HFFc6 (cell line): Measurements from ENCODE around the gene RAD51B. TPM values are rescaled to one million over a fixed set of nuclear protein-coding genes. Genes with fewer than 3 reads are reported as not detected.

ENCODE experiments used
- DNase-seq: peaks from one replicate; pipeline ENCODE4 v3.0.0-alpha.2; 2018
- H3K27ac Mint-ChIP-seq: 2 replicates; pipeline ENCODE4 v1.8.0; 2020; ENCODE audit warnings: mild to moderate bottlenecking, mixed read lengths
- H3K27me3 Mint-ChIP-seq: 2 replicates; pipeline ENCODE4 v1.8.0; 2021; ENCODE audit warnings: mild to moderate bottlenecking, moderate library complexity, mixed read lengths; ENCODE audit not compliant: insufficient read depth
- H3K36me3 Mint-ChIP-seq: 2 replicates; pipeline ENCODE4 v1.8.0; 2021; ENCODE audit warnings: low read depth, mixed read lengths
- H3K4me1 Mint-ChIP-seq: 2 replicates; pipeline ENCODE4 v1.8.0; 2020; ENCODE audit warnings: low read depth, mixed read lengths
- H3K4me3 Mint-ChIP-seq: 2 replicates; pipeline ENCODE4 v1.8.0; 2020; ENCODE audit warnings: mild to moderate bottlenecking, moderate library complexity, mixed read lengths
- H3K9me3 Mint-ChIP-seq: 2 replicates; pipeline ENCODE4 v1.8.0; 2020; ENCODE audit warnings: mild to moderate bottlenecking, mixed read lengths
- CTCF ChIP-seq: fragments of 200-600 bp; sonication (generic); IDR thresholded peaks from 2 replicates; pipeline ENCODE4 v1.5.0; 2021; ENCODE audit warnings: antibody characterized with exemption, mild to moderate bottlenecking
- total RNA-seq, 6 experiments: library from RNA; stranded (reverse); fragmentation: NEBNext Ultra II Directional; extraction: Animal tissue kit (Norgen Biotek cat#: 25700); gene quantifications; 2 replicates in 1 of 6; 3 replicates in 5 of 6; pipeline ENCODE4 v1.2.3, GENCODE V29; 2021

The RAD51B gene
- total RNA-seq, 6 experiments from 2014 or later, result 7.1 to 12.4 (median 9.6) TPM

- TF ChIP-seq CTCF, result no peak
- H3K4me1 Mint-ChIP-seq, result peaks cover 12% of the 10 kb centered on the region; the same call in 1 of the 2 replicates
- no peak overlapping the region for H3K27ac Mint-ChIP-seq
- H3K4me3 Mint-ChIP-seq, result no peak overlapping the region
- H3K36me3 Mint-ChIP-seq, result no peaks in the 10 kb centered on the region
- H3K27me3 Mint-ChIP-seq, result peaks cover 3% of the 10 kb centered on the region
- no peak for DNase-seq
- no peaks in the 10 kb centered on the region for H3K9me3 Mint-ChIP-seq
Observed at GRCh38 chr14:68755016-68755353, 935.4 kb downstream of the RAD51B start.

- Mint-ChIP-seq H3K4me1 (peaks cover 12% of the 10 kb centered on the region; the same call in 1 of the 2 replicates), H3K27me3 (peaks cover 3% of the 10 kb centered on the region), H3K9me3 (no peaks in the 10 kb centered on the region), H3K27ac (no peak overlapping the region), H3K4me3 (no peak overlapping the region), H3K36me3 (no peaks in the 10 kb centered on the region)
- no peak for DNase-seq
- TF ChIP-seq CTCF, result no peak
Observed at GRCh38 chr14:68756000-68756481, 936.5 kb downstream of the RAD51B start.

GRCh38 chr14:68756734-68757133, 937.2 kb downstream of the RAD51B start:
- H3K4me1 Mint-ChIP-seq, result peaks cover 12% of the 10 kb centered on the region; the same call in 1 of the 2 replicates
- no peak for DNase-seq
- no peaks in the 10 kb centered on the region for H3K9me3 Mint-ChIP-seq
- no peak overlapping the region for H3K4me3 Mint-ChIP-seq
- no peak overlapping the region for H3K27ac Mint-ChIP-seq
- H3K27me3 Mint-ChIP-seq, result peaks cover 3% of the 10 kb centered on the region
- TF ChIP-seq CTCF, result no peak
- no peaks in the 10 kb centered on the region for H3K36me3 Mint-ChIP-seq

GRCh38 chr14:68757618-68758081, 938.1 kb downstream of the RAD51B start:
- H3K27me3 Mint-ChIP-seq, result peaks cover 3% of the 10 kb centered on the region
- H3K27ac Mint-ChIP-seq, result no peak overlapping the region
- H3K4me3 Mint-ChIP-seq, result no peak overlapping the region
- peaks cover 12% of the 10 kb centered on the region for H3K4me1 Mint-ChIP-seq
- H3K9me3 Mint-ChIP-seq, result no peaks in the 10 kb centered on the region
- no peak for DNase-seq
- no peak for TF ChIP-seq CTCF
- H3K36me3 Mint-ChIP-seq, result no peaks in the 10 kb centered on the region

- Mint-ChIP-seq H3K27me3 (peaks cover 3% of the 10 kb centered on the region), H3K4me3 (no peak overlapping the region), H3K36me3 (no peaks in the 10 kb centered on the region), H3K4me1 (peaks cover 18% of the 10 kb centered on the region), H3K9me3 (no peaks in the 10 kb centered on the region), H3K27ac (no peak overlapping the region)
- no peak for TF ChIP-seq CTCF
- DNase-seq, result no peak
Observed at GRCh38 chr14:68758301-68758700, 938.7 kb downstream of the RAD51B start.
